ENCODE measurements around the gene IGLL5. TPM values are rescaled to one million over a fixed set of nuclear protein-coding genes. Genes with fewer than 3 reads are reported as not detected.

The IGLL5 gene
- 100 to 1,000 TPM in 1 of 3 donors, under 1 TPM in 2; 0.38 to 124 (median 0.93) TPM for total RNA-seq
- 26.3 TPM for total RNA-seq (2013)

GRCh38 chr22:22887621-22888503 lies at the start of gene IGLL5:
Gene IGLL5 (plus strand): TSS chr22:22887816. CDS start chr22:22888054, 238 bp downstream.
- WGBS (ENCODE audit: insufficient coverage) = 81% methylated on average over 14 of the region's 15 CpGs
- intact Hi-C loops (cut with micrococcal nuclease) = no loop called here
- no peaks in the 10 kb centered on the region for H3K9me3 Mint-ChIP-seq
- H3K4me3 Mint-ChIP-seq = no peak within 1 kb of the TSS
- no peak for TF ChIP-seq CTCF (IDR thresholded peaks at IDR 0.05)
- H3K27ac Mint-ChIP-seq = no peak within 1 kb of the TSS
- H3K4me1 ChIP-seq (ENCODE audit: control insufficient read depth, insufficient read depth, low read length) = peaks cover 22% of the 10 kb centered on the region
- H3K27me3 ChIP-seq (ENCODE audit: control insufficient read depth, insufficient read depth, low read length) = peaks cover 4% of the 10 kb centered on the region
- no peaks in the 10 kb centered on the region for H3K9me3 ChIP-seq (ENCODE audit: control insufficient read depth, insufficient read depth, low read length)
- H3K36me3 ChIP-seq (ENCODE audit: control insufficient read depth, insufficient read depth, low read length) = no peaks in the 10 kb centered on the region
- no peak for ATAC-seq
- H3K36me3 Mint-ChIP-seq = no peaks in the 10 kb centered on the region
- peak within 1 kb of the TSS; percentile 32 for H3K4me3 ChIP-seq (ENCODE audit: low read length)
- H3K4me1 Mint-ChIP-seq = peaks cover 7 to 16% of the 10 kb centered on the region in 2 donors
- peaks cover 10 to 14% of the 10 kb centered on the region in 2 donors for H3K27me3 Mint-ChIP-seq (ENCODE audit: low read depth in 2 of 2)
- no peak for DNase-seq
- no peak within 1 kb of the TSS for H3K27ac ChIP-seq (ENCODE audit: low read length)

GRCh38 chr22:22838148-22838786 lies 49.3 kb upstream of the IGLL5 start:
- DNase-seq (no peak), ATAC-seq (peak; percentile 40 to 68 (median 66))
- intact Hi-C loops (cut with micrococcal nuclease) = no loop called here
- Histone ChIP-seq H3K4me1 (ENCODE audit: control insufficient read depth, insufficient read depth, low read length) (peaks cover 16% of the 10 kb centered on the region), H3K27ac (ENCODE audit: low read length) (peak overlapping the region; percentile 40), H3K36me3 (ENCODE audit: control insufficient read depth, insufficient read depth, low read length) (no peaks in the 10 kb centered on the region), H3K9me3 (ENCODE audit: control insufficient read depth, insufficient read depth, low read length) (no peaks in the 10 kb centered on the region), H3K4me3 (ENCODE audit: low read length) (no peak overlapping the region), H3K27me3 (ENCODE audit: control insufficient read depth, insufficient read depth, low read length) (no peaks in the 10 kb centered on the region)
- no peak for TF ChIP-seq CTCF (IDR thresholded peaks at IDR 0.05)
- peak overlapping the region; percentile 47 for H3K4me3 Mint-ChIP-seq
- no peaks in the 10 kb centered on the region for H3K27me3 Mint-ChIP-seq (ENCODE audit: low read depth in 2 of 2)
- H3K9me3 Mint-ChIP-seq = no peaks in the 10 kb centered on the region
- H3K4me1 Mint-ChIP-seq = peaks cover 31 to 40% of the 10 kb centered on the region in 2 donors
- 89% methylated on average over 4 of the region's 5 CpGs for WGBS (ENCODE audit: insufficient coverage)
- peak overlapping the region; percentile 77 to 85 for H3K27ac Mint-ChIP-seq
- H3K36me3 Mint-ChIP-seq = no peaks in the 10 kb centered on the region

DNA sequence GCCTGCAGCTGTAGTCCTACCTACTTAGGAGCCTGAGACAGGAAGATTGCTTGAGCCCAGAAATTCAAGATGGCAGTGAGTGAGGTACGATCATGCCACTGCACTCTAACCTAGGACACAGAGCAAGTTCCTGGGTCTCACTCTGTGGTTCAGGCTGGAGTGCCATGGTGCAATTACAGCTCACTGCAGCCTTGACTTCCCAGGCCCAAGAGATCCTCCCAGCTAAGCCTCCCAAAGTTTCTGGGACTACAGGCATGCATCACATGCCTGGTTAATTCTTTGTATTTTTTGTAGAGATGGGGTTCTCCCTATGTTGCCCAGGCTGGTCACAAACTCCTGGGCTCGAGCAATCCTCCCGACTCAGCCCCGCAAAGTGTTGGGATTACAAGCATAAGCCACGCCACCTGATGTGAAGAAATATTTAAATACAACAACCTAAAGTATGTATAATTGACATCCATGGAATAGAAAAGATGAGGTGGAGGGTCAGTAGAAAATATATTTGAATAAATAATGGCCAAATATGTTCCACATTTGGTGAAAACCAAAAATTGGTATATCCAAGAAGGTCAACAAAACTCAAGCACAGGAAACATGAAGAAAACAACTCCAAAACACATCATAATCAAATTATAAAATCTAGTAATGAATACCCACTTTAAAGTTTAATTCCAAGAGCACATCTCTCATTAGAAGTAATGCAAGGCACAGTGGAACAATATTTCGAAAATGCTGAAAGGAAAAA lies 47.9 kb upstream of the IGLL5 start:
- Mint-ChIP-seq H3K36me3 (peaks cover 8% of the 10 kb centered on the region), H3K4me1 (peaks cover 35 to 39% of the 10 kb centered on the region in 2 donors), H3K27me3 (ENCODE audit: low read depth in 2 of 2) (no peaks in the 10 kb centered on the region), H3K4me3 (no peak overlapping the region), H3K27ac (no peak overlapping the region), H3K9me3 (no peaks in the 10 kb centered on the region)
- Histone ChIP-seq H3K9me3 (ENCODE audit: control insufficient read depth, insufficient read depth, low read length) (no peaks in the 10 kb centered on the region), H3K4me3 (ENCODE audit: low read length) (no peak overlapping the region), H3K27ac (ENCODE audit: low read length) (no peak overlapping the region), H3K27me3 (ENCODE audit: control insufficient read depth, insufficient read depth, low read length) (no peaks in the 10 kb centered on the region), H3K36me3 (ENCODE audit: control insufficient read depth, insufficient read depth, low read length) (no peaks in the 10 kb centered on the region), H3K4me1 (ENCODE audit: control insufficient read depth, insufficient read depth, low read length) (peaks cover 16% of the 10 kb centered on the region)
- TF ChIP-seq CTCF (IDR thresholded peaks at IDR 0.05) = no peak
- 99% methylated on average over 4 of the region's 6 CpGs for WGBS (ENCODE audit: insufficient coverage)
- intact Hi-C loops (cut with micrococcal nuclease) = no loop called here
- ATAC-seq = no peak
- DNase-seq = no peak

Data from natural killer cell (primary cell).